Measurements from ENCODE around the gene COL6A5. TPM values are rescaled to one million over a fixed set of nuclear protein-coding genes. Genes with fewer than 3 reads are reported as not detected.

Gene COL6A5
- total and polyA plus RNA-seq, 4 donors: 0.01 to 0.09 TPM; not detected in 2

DNA sequence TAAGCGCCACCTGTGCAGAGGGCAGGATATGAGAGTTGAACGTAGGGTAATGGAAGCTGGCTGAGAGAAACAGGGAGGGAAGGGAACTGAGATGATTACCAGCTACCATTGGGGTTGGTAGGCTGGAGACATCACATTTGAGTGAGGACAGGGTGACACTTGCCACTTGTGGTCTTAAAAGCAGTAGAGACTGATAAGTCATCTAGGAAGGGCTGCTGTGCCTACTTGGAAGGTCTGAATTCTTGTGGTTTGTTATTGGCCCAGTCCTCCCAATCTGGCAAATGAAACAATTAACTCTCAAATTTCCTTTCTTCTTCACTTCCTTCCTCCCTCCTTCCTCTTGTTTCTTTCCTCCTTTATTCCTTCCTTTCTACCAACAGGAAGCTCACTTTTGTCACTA lies 46.8 kb downstream of the COL6A5 start:
- Histone ChIP-seq H3K27me3 (ENCODE audit: control insufficient read depth in 4 of 4, insufficient read depth in 4 of 4, low read length in 3 of 4) (no peaks in the 10 kb centered on the region), H3K9ac (ENCODE audit: low read depth in 1 of 2, low read length in 2 of 2) (no peak overlapping the region), H3K4me1 (ENCODE audit: control insufficient read depth in 4 of 4, insufficient read depth in 4 of 4, low read length in 3 of 4) (no peaks in the 10 kb centered on the region), H3K9me3 (ENCODE audit: control insufficient read depth in 4 of 4, low read length in 3 of 4) (no peaks in the 10 kb centered on the region), H3K27ac (ENCODE audit: low read depth in 1 of 2, low read length in 2 of 2) (no peak overlapping the region), H3K36me3 (ENCODE audit: control insufficient read depth in 4 of 4, insufficient read depth in 3 of 4, low read depth in 1 of 4, low read length in 3 of 4) (no peaks in the 10 kb centered on the region), H3K4me3 (ENCODE audit: low read depth in 1 of 3, low read length in 3 of 3) (no peak overlapping the region)
- WGBS: 84% methylated on average over 2 of the region's 2 CpGs
- no peak for DNase-seq (ENCODE audit: low spot score)
- no peak for TF ChIP-seq TAF1 (conservative IDR thresholded peaks at IDR 0.05)
- TF ChIP-seq, protein P1, sequence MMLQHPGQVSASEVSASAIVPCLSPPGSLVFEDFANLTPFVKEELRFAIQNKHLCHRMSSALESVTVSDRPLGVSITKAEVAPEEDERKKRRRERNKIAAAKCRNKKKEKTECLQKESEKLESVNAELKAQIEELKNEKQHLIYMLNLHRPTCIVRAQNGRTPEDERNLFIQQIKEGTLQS (IDR thresholded peaks at IDR 0.05): no peak
- TF ChIP-seq SP1 (IDR thresholded peaks at IDR 0.05): no peak
- TF ChIP-seq, protein P2, sequence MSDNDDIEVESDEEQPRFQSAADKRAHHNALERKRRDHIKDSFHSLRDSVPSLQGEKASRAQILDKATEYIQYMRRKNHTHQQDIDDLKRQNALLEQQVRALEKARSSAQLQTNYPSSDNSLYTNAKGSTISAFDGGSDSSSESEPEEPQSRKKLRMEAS (IDR thresholded peaks at IDR 0.05): no peak
- TF ChIP-seq RXRA (IDR thresholded peaks at IDR 0.05): no peak
- TF ChIP-seq GABPA (IDR thresholded peaks at IDR 0.05 in 1 of 2, conservative IDR thresholded peaks at IDR 0.05 in 1 of 2): no peak
- TF ChIP-seq HNF4G (IDR thresholded peaks at IDR 0.05): no peak
- TF ChIP-seq, protein P3, sequence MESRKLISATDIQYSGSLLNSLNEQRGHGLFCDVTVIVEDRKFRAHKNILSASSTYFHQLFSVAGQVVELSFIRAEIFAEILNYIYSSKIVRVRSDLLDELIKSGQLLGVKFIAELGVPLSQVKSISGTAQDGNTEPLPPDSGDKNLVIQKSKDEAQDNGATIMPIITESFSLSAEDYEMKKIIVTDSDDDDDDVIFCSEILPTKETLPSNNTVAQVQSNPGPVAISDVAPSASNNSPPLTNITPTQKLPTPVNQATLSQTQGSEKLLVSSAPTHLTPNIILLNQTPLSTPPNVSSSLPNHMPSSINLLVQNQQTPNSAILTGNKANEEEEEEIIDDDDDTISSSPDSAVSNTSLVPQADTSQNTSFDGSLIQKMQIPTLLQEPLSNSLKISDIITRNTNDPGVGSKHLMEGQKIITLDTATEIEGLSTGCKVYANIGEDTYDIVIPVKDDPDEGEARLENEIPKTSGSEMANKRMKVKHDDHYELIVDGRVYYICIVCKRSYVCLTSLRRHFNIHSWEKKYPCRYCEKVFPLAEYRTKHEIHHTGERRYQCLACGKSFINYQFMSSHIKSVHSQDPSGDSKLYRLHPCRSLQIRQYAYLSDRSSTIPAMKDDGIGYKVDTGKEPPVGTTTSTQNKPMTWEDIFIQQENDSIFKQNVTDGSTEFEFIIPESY (IDR thresholded peaks at IDR 0.05): no peak
- no peak for TF ChIP-seq NR2F2 (IDR thresholded peaks at IDR 0.05)
- TF ChIP-seq YY1 (IDR thresholded peaks at IDR 0.05): no peak
- no peak for TF ChIP-seq FOXA2 (IDR thresholded peaks at IDR 0.05)
- no peak for TF ChIP-seq RAD21 (IDR thresholded peaks at IDR 0.05)
- TF ChIP-seq, protein P4, sequence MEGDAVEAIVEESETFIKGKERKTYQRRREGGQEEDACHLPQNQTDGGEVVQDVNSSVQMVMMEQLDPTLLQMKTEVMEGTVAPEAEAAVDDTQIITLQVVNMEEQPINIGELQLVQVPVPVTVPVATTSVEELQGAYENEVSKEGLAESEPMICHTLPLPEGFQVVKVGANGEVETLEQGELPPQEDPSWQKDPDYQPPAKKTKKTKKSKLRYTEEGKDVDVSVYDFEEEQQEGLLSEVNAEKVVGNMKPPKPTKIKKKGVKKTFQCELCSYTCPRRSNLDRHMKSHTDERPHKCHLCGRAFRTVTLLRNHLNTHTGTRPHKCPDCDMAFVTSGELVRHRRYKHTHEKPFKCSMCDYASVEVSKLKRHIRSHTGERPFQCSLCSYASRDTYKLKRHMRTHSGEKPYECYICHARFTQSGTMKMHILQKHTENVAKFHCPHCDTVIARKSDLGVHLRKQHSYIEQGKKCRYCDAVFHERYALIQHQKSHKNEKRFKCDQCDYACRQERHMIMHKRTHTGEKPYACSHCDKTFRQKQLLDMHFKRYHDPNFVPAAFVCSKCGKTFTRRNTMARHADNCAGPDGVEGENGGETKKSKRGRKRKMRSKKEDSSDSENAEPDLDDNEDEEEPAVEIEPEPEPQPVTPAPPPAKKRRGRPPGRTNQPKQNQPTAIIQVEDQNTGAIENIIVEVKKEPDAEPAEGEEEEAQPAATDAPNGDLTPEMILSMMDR (IDR thresholded peaks at IDR 0.05; ENCODE audit: low read depth, low read length, missing input control): no peak
- no peak for TF ChIP-seq JUND (IDR thresholded peaks at IDR 0.05)
- TF ChIP-seq, protein P5, sequence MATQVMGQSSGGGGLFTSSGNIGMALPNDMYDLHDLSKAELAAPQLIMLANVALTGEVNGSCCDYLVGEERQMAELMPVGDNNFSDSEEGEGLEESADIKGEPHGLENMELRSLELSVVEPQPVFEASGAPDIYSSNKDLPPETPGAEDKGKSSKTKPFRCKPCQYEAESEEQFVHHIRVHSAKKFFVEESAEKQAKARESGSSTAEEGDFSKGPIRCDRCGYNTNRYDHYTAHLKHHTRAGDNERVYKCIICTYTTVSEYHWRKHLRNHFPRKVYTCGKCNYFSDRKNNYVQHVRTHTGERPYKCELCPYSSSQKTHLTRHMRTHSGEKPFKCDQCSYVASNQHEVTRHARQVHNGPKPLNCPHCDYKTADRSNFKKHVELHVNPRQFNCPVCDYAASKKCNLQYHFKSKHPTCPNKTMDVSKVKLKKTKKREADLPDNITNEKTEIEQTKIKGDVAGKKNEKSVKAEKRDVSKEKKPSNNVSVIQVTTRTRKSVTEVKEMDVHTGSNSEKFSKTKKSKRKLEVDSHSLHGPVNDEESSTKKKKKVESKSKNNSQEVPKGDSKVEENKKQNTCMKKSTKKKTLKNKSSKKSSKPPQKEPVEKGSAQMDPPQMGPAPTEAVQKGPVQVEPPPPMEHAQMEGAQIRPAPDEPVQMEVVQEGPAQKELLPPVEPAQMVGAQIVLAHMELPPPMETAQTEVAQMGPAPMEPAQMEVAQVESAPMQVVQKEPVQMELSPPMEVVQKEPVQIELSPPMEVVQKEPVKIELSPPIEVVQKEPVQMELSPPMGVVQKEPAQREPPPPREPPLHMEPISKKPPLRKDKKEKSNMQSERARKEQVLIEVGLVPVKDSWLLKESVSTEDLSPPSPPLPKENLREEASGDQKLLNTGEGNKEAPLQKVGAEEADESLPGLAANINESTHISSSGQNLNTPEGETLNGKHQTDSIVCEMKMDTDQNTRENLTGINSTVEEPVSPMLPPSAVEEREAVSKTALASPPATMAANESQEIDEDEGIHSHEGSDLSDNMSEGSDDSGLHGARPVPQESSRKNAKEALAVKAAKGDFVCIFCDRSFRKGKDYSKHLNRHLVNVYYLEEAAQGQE (IDR thresholded peaks at IDR 0.05): no peak
- no peak for TF ChIP-seq FOXA1 (IDR thresholded peaks at IDR 0.05)
- no peak for TF ChIP-seq EGR1 (IDR thresholded peaks at IDR 0.05; ENCODE audit: low read depth in 2 of 2)
- no peak for TF ChIP-seq HNF4A (conservative IDR thresholded peaks at IDR 0.05)
